ENCODE results near the gene ARHGAP15. TPM values are rescaled to one million over a fixed set of nuclear protein-coding genes. Genes with fewer than 3 reads are reported as not detected.

The ARHGAP15 gene
- total and polyA plus RNA-seq, 5 experiments from 2014 or later: 130 to 299 (median 217) TPM

- Mint-ChIP-seq H3K27me3 (no peaks in the 10 kb centered on the region), H3K36me3 (peaks cover 13 to 34% (median 16%) of the 10 kb centered on the region in 3 donors), H3K4me3 (no peak overlapping the region), H3K9me3 (no peaks in the 10 kb centered on the region), H3K27ac (peak overlapping the region in 3 of 10 donors; percentile 12 to 82 (median 25)), H3K4me1 (peaks cover 24 to 60% (median 30%) of the 10 kb centered on the region in 4 donors)
- ATAC-seq: no peak
- no peak for DNase-seq
- POLR2A ChIA-PET: no interaction called here
These were observed 347.3 kb downstream of the ARHGAP15 start for GRCh38 chr2:143476336-143477087.

- Mint-ChIP-seq H3K9me3 (no peaks in the 10 kb centered on the region), H3K36me3 (peaks cover 3 to 32% (median 15%) of the 10 kb centered on the region in 3 donors), H3K27me3 (no peaks in the 10 kb centered on the region), H3K4me1 (peaks cover 25 to 55% (median 36%) of the 10 kb centered on the region in 4 donors), H3K4me3 (no peak overlapping the region), H3K27ac (peak overlapping the region in 6 of 10 donors; percentile 9 to 53 (median 27))
- POLR2A ChIA-PET: no interaction called here
- DNase-seq: no peak
- no peak for ATAC-seq
These were observed 348.7 kb downstream of the ARHGAP15 start for GRCh38 chr2:143477714-143478443.

- POLR2A ChIA-PET: no interaction called here
- DNase-seq: no peak
- no peaks in the 10 kb centered on the region for H3K9me3 Mint-ChIP-seq
- peaks cover 17 to 40% (median 34%) of the 10 kb centered on the region in 4 donors for H3K4me1 Mint-ChIP-seq
- peak overlapping the region in 2 of 10 donors; percentile 17 to 83 for H3K27ac Mint-ChIP-seq
- peaks cover 0 to 25% (median 15%) of the 10 kb centered on the region in 3 donors for H3K36me3 Mint-ChIP-seq
- ATAC-seq: no peak
- H3K27me3 Mint-ChIP-seq: no peaks in the 10 kb centered on the region
- H3K4me3 Mint-ChIP-seq: no peak overlapping the region
These were observed 350.9 kb downstream of the ARHGAP15 start for GRCh38 chr2:143480086-143480485.

- Mint-ChIP-seq H3K36me3 (peaks cover 0 to 21% (median 15%) of the 10 kb centered on the region in 3 donors), H3K4me3 (no peak overlapping the region), H3K4me1 (peaks cover 13 to 34% (median 30%) of the 10 kb centered on the region in 4 donors), H3K27me3 (no peaks in the 10 kb centered on the region), H3K9me3 (no peaks in the 10 kb centered on the region), H3K27ac (peak overlapping the region in 4 of 10 donors; percentile 17 to 83 (median 45))
- DNase-seq: no peak
- no peak for ATAC-seq
- POLR2A ChIA-PET: no interaction called here
These were observed 351.5 kb downstream of the ARHGAP15 start for GRCh38 chr2:143480601-143481236.

GRCh38 chr2:143481237-143481623 lies 352.0 kb downstream of the ARHGAP15 start:
- peaks cover 0 to 26% (median 15%) of the 10 kb centered on the region in 3 donors for H3K36me3 Mint-ChIP-seq
- H3K9me3 Mint-ChIP-seq: no peaks in the 10 kb centered on the region
- peaks cover 13 to 34% (median 32%) of the 10 kb centered on the region in 4 donors for H3K4me1 Mint-ChIP-seq
- POLR2A ChIA-PET: no interaction called here
- no peaks in the 10 kb centered on the region for H3K27me3 Mint-ChIP-seq
- DNase-seq (no peak), ATAC-seq (no peak)
- peak overlapping the region in 2 of 10 donors; percentile 47 to 83 for H3K27ac Mint-ChIP-seq
- H3K4me3 Mint-ChIP-seq: no peak overlapping the region

GRCh38 chr2:143481733-143482132 lies 352.5 kb downstream of the ARHGAP15 start:
- no peak for ATAC-seq
- Mint-ChIP-seq H3K4me1 (peaks cover 15 to 35% (median 33%) of the 10 kb centered on the region in 4 donors), H3K36me3 (peaks cover 0 to 29% (median 18%) of the 10 kb centered on the region in 3 donors), H3K27ac (peak overlapping the region in 4 of 10 donors; percentile 6 to 81 (median 46)), H3K4me3 (no peak overlapping the region), H3K9me3 (no peaks in the 10 kb centered on the region), H3K27me3 (no peaks in the 10 kb centered on the region)
- no peak for DNase-seq
- POLR2A ChIA-PET: no interaction called here

- Mint-ChIP-seq H3K27ac (peak overlapping the region in 2 of 10 donors; percentile 64 to 81), H3K36me3 (peaks cover 0 to 32% (median 24%) of the 10 kb centered on the region in 3 donors), H3K9me3 (no peaks in the 10 kb centered on the region), H3K4me3 (no peak overlapping the region), H3K27me3 (no peaks in the 10 kb centered on the region), H3K4me1 (peaks cover 15 to 35% (median 30%) of the 10 kb centered on the region in 4 donors)
- DNase-seq (no peak), ATAC-seq (no peak)
- POLR2A ChIA-PET: no interaction called here
These were observed 353.1 kb downstream of the ARHGAP15 start for GRCh38 chr2:143482316-143482715.

GRCh38 chr2:143482771-143483170 lies 353.6 kb downstream of the ARHGAP15 start:
- peaks cover 13 to 30% (median 28%) of the 10 kb centered on the region in 4 donors for H3K4me1 Mint-ChIP-seq
- DNase-seq (no peak), ATAC-seq (no peak)
- peaks cover 3 to 37% (median 28%) of the 10 kb centered on the region in 3 donors for H3K36me3 Mint-ChIP-seq
- POLR2A ChIA-PET: no interaction called here
- H3K4me3 Mint-ChIP-seq: no peak overlapping the region
- H3K9me3 Mint-ChIP-seq: no peaks in the 10 kb centered on the region
- peak overlapping the region in 1 of 10 donors; percentile 60 for H3K27ac Mint-ChIP-seq
- H3K27me3 Mint-ChIP-seq: no peaks in the 10 kb centered on the region

- Mint-ChIP-seq H3K36me3 (peaks cover 10 to 63% (median 47%) of the 10 kb centered on the region in 3 donors), H3K4me3 (no peak overlapping the region), H3K27me3 (no peaks in the 10 kb centered on the region), H3K9me3 (no peaks in the 10 kb centered on the region), H3K27ac (peak overlapping the region in 2 of 10 donors; percentile 37 to 47), H3K4me1 (peaks cover 4 to 17% (median 9%) of the 10 kb centered on the region in 4 donors)
- POLR2A ChIA-PET: no interaction called here
- no peak for ATAC-seq
- DNase-seq: no peak
These were observed 357.8 kb downstream of the ARHGAP15 start for GRCh38 chr2:143486976-143487375.

GRCh38 chr2:143489145-143489544 lies 359.9 kb downstream of the ARHGAP15 start:
- Mint-ChIP-seq H3K4me1 (peaks cover 10 to 23% (median 18%) of the 10 kb centered on the region in 4 donors), H3K27ac (no peak overlapping the region), H3K36me3 (peaks cover 18 to 74% (median 57%) of the 10 kb centered on the region in 3 donors), H3K9me3 (peaks cover 0 to 11% (median 0%) of the 10 kb centered on the region in 9 donors), H3K27me3 (no peaks in the 10 kb centered on the region), H3K4me3 (no peak overlapping the region)
- DNase-seq (no peak), ATAC-seq (no peak)
- POLR2A ChIA-PET: no interaction called here

- DNase-seq (no peak), ATAC-seq (no peak)
- H3K36me3 Mint-ChIP-seq: peaks cover 25 to 84% (median 64%) of the 10 kb centered on the region in 3 donors
- POLR2A ChIA-PET: no interaction called here
- peaks cover 0 to 12% (median 0%) of the 10 kb centered on the region in 9 donors for H3K9me3 Mint-ChIP-seq
- no peak overlapping the region for H3K4me3 Mint-ChIP-seq
- H3K4me1 Mint-ChIP-seq: peaks cover 17 to 28% (median 28%) of the 10 kb centered on the region in 4 donors
- no peaks in the 10 kb centered on the region for H3K27me3 Mint-ChIP-seq
- no peak overlapping the region for H3K27ac Mint-ChIP-seq
These were observed 361.9 kb downstream of the ARHGAP15 start for GRCh38 chr2:143491131-143491530.

GRCh38 chr2:143493339-143493738 lies 364.1 kb downstream of the ARHGAP15 start:
- POLR2A ChIA-PET: no interaction called here
- H3K27ac Mint-ChIP-seq: peak overlapping the region in 4 of 10 donors; percentile 20 to 74 (median 61)
- H3K4me1 Mint-ChIP-seq: peaks cover 25 to 43% (median 35%) of the 10 kb centered on the region in 4 donors
- no peaks in the 10 kb centered on the region for H3K27me3 Mint-ChIP-seq
- peaks cover 0 to 12% (median 0%) of the 10 kb centered on the region in 9 donors for H3K9me3 Mint-ChIP-seq
- H3K36me3 Mint-ChIP-seq: peaks cover 20 to 74% (median 47%) of the 10 kb centered on the region in 3 donors
- no peak overlapping the region for H3K4me3 Mint-ChIP-seq
- DNase-seq: no peak
- no peak for ATAC-seq

Data from naive thymus-derived CD8-positive, alpha-beta T cell (primary cell).